Activated CD4-positive, alpha-beta T cell treated with anti-CD3 and anti-CD28 coated beads for 1 hour (primary cell): Measurements from ENCODE around the gene PCGF2.
A peak's percentile ranks its signal among the peaks of the same experiment; 100 is the strongest.

ENCODE experiments used
- DNase-seq: peaks from one replicate; pipeline ENCODE4 v3.0.0-alpha.2; 2020

Gene PCGF2

GRCh38 chr17:38716368-38717005 is 31.6 kb downstream of the PCGF2 start:
- no peak for DNase-seq

- DNase-seq: no peak
Observed at GRCh38 chr17:38715216-38715943, 32.8 kb downstream of the PCGF2 start.

GRCh38 chr17:38713456-38714075 is 34.6 kb downstream of the PCGF2 start:
- no peak for DNase-seq

GRCh38 chr17:38712593-38712992 is 35.5 kb downstream of the PCGF2 start:
- DNase-seq: no peak

GRCh38 chr17:38711792-38712571 is 36.2 kb downstream of the PCGF2 start:
- DNase-seq: no peak

- no peak for DNase-seq
Observed at GRCh38 chr17:38710985-38711384, 37.2 kb downstream of the PCGF2 start.

GRCh38 chr17:38710604-38710962 is 37.6 kb downstream of the PCGF2 start:
- no peak for DNase-seq

GRCh38 chr17:38709864-38710603 is 38.1 kb downstream of the PCGF2 start:
- DNase-seq: no peak

GRCh38 chr17:38709104-38709820 is 38.9 kb downstream of the PCGF2 start:
- DNase-seq: no peak

GRCh38 chr17:38707678-38708351 is 40.3 kb downstream of the PCGF2 start:
- DNase-seq: no peak

GRCh38 chr17:38706505-38707216 is 41.5 kb downstream of the PCGF2 start:
- DNase-seq: no peak

GRCh38 chr17:38705803-38706504 is 42.2 kb downstream of the PCGF2 start:
- no peak for DNase-seq

- no peak for DNase-seq
Observed at GRCh38 chr17:38705523-38705802, 42.7 kb downstream of the PCGF2 start.

GRCh38 chr17:38704606-38705522 is 43.3 kb downstream of the PCGF2 start, which contains the start of gene MLLT6:
TSS of gene MLLT6 (plus strand) at chr17:38705273. CDS start at chr17:38705633, 360 bp downstream.
- DNase-seq: peak; percentile 73

- DNase-seq: peak; percentile 66
Observed at GRCh38 chr17:38703742-38704605, 44.2 kb downstream of the PCGF2 start.

- no peak for DNase-seq
Observed at GRCh38 chr17:38702916-38703741, 45.0 kb downstream of the PCGF2 start.
